NCI-H82 treated with DMSO at 0.1 percent for 48 hours (cell line): ENCODE measurements around the gene HAX1.
A peak's percentile ranks its signal among the peaks of the same experiment; 100 is the strongest.
"Not testable (repeated sequence)": the region's sequence is repeated elsewhere in the genome, so short reads cannot be mapped to it uniquely, and the experiment has no call there.

Experiments used
- DNase-seq: peaks from one replicate; lab custom pipeline; 2025; ENCODE audit not compliant: unreplicated experiment; lab: John Stamatoyannopoulos, UW

HAX1 gene

DNA sequence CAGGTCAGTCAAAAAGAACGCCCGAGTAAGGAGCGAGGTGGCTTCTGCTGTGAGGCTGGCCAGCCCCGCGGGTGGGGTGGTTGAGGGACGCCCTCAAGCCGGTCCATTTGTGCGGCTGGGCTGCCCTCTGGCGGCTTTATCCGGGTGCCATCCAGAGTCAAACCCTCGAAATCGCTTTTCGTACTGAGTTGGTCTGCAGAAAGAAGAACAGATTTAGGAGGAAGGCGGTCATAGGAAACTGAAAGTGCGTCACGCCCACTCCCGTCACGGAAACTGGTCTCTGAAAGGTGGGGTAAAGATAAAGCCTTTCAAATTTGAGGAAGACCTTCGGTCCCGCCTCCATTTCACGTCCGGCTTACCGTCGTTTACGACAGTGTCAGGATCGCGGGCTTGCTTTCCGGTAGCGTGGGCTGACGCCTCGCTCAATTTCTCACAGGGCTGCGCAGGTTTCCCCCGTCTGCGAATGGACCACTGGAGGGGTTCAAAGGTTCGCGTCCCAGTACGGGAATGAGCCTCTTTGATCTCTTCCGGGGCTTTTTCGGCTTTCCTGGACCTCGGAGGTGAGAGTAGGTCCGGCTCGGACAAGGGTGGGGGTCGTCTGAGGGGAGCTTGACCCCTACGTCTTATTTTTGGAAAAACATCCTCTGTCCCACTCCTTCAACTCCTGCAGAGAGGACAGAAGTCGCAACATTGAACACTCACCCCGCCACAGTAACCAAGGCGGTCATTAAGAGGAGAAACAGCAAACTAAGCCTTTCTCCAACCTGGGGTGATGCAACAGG lies at the start of gene HAX1:
Gene HAX1, plus strand, starts transcription at position 413 of the 782 bp plus-strand sequence. Its CDS starts 95 bp downstream, at position 508.
- DNase-seq = peak; percentile 90

- no peak for DNase-seq
These were observed 49.5 kb upstream of the HAX1 start for GRCh38 chr1:154222918-154223317.

DNA sequence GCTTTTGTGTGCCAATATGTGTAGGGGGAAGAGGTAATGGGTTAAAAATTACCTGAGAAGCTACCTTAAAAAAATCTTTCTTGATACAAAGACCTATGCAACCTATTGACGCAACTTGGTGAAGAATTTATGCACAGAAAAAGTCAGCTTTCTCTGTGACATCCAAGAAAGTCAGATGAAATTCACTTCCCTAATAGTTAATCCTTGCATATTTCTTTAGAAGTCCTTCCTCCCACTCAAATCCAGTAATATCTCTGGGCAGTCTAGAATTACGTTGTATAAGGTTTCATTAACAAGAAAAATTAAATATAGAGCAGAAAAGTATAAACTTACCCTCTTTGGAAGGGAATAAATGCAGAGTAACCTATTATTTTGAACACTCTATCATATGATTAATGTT lies 48.8 kb upstream of the HAX1 start:
- no peak for DNase-seq

DNA sequence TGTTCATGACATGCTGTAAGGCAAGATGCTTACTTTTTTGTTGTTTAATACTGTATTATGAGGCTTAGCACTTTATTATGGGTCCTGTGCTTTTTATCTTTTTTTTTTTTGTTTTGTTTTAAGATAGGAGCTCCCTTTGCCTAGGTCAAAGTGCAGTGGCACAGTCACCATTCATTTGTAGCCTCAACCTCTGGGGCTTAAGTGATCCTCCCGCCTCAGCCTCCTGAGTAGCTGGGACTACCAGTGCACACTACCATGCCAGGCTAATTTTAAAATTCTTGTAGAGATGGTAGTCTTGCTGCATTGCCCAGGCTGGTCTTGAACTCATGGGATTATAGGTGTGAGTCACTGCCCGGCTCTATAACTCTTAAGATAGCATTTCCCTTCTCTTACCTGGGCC lies 47.1 kb upstream of the HAX1 start:
- DNase-seq = no peak

DNA sequence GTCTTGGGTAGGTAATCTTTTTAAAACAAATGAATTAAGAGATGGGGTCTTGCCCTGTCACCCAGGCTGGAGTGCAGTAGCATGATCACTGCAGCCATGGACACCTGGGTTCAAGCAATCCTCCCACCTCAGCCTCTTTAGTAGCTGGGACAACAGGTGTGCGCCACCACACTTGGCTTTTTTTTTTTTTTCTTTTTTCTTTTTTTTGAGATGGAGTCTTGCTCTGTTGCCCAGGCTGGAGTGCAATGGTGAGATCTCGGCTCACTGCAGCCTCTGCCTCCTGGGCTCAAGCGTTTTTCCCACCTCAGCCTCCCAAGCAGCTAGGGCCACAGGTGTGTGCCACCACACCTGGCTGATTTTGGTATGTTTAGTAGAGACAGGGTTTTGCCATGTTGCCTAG lies 41.3 kb upstream of the HAX1 start:
- not testable (repeated sequence) for DNase-seq

DNA sequence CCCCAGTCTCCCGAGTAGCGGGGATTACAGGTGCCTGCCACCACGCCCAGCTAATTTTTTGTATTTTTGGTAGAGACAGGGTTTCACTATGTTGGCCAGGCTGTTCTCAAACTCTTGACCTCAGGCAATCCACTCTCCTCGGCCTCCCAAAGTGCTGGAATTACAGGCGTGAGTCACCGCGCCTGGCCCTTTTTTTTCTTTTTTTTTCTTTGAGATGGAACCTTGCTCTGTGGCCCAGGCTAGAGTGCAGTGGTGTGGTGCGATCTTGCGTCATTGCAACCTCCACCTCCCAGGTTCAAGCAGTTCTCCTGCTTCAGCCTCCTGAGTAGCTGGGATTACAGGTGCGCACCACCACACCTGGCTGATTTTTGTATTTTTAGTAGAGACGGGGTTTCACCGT lies 39.3 kb upstream of the HAX1 start:
- not testable (repeated sequence) for DNase-seq

- no peak for DNase-seq
These were observed 35.6 kb upstream of the HAX1 start for GRCh38 chr1:154236855-154237254.

GRCh38 chr1:154237435-154237834 lies 35.0 kb upstream of the HAX1 start:
- DNase-seq = no peak

- no peak for DNase-seq
These were observed 34.4 kb upstream of the HAX1 start for GRCh38 chr1:154237880-154238506.

GRCh38 chr1:154239491-154239890 lies 32.9 kb upstream of the HAX1 start:
- no peak for DNase-seq

DNA sequence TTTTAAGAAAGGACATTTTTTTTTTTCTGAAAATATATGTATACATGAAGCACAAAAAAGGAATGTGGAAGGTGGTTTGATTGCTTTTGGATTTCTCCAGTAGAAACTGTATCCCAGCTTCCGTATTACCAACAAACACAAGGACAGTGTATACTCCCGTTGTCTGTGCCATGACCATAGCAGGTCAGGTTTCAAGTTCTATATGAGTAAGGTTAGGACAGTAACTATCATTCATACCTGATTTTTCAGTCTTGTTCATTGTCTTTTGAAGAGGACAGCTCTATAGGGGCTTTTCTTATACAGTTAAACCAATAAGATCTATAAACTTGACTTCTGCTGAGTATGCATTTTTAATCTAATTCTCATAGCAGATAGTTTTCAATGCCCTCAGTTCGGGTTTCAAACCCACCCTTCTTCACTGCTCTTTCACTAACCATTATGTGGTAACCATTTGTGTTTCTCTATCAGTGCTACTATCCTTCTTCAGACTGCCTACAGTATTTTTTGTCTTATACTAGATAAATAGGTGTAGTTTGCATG lies 32.1 kb upstream of the HAX1 start:
- DNase-seq = no peak

- DNase-seq = no peak
These were observed 30.6 kb upstream of the HAX1 start for GRCh38 chr1:154241703-154242351.

- DNase-seq = no peak
These were observed 18.8 kb upstream of the HAX1 start for GRCh38 chr1:154253671-154254070.

GRCh38 chr1:154256686-154257085 lies 15.7 kb upstream of the HAX1 start:
- no peak for DNase-seq

GRCh38 chr1:154258784-154259183 lies 13.6 kb upstream of the HAX1 start:
- DNase-seq = no peak

- no peak for DNase-seq
These were observed 12.3 kb upstream of the HAX1 start for GRCh38 chr1:154260127-154260526.

- no peak for DNase-seq
These were observed 8.7 kb upstream of the HAX1 start for GRCh38 chr1:154263465-154264332.

GRCh38 chr1:154264454-154264853 lies 8.0 kb upstream of the HAX1 start:
- DNase-seq = no peak

DNA sequence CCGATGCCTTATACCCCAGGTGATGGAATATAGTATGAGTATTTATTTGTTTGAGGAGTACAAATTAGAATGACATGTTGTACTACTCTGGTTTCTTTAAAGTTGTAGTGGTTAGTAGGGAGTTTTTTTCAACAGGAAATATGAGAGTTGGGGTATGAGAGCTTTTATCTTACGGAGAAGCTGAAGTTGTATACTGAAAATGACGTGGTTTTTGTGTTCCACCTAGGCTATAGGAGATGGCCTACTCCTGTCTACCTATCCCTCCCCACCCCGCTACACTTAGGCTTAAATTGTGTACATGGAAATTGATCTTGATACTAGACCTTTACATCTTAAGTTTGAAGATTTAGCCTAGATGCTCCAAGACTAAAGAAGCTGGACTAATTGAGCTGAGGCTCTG lies 6.8 kb upstream of the HAX1 start:
- DNase-seq = no peak

DNA sequence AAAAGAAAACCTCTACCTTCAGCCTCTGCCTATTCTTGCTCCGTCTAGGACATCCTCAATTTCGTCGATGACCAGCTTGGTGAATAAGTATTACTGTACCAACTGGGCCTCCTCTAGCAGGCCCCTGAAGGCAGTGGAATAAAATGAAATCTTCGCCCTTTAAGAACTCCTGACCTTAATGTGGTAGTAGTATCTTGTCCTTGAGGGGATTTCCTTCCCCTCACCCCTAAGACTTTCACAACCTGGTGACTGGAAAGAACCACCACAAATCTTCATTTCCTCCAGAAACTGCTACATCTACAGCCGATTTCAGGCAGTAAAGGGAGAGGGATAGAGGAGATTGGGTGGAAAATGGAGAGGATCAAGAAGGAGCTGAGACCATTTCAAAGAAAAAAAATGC lies 1.6 kb upstream of the HAX1 start:
- DNase-seq = no peak

DNA sequence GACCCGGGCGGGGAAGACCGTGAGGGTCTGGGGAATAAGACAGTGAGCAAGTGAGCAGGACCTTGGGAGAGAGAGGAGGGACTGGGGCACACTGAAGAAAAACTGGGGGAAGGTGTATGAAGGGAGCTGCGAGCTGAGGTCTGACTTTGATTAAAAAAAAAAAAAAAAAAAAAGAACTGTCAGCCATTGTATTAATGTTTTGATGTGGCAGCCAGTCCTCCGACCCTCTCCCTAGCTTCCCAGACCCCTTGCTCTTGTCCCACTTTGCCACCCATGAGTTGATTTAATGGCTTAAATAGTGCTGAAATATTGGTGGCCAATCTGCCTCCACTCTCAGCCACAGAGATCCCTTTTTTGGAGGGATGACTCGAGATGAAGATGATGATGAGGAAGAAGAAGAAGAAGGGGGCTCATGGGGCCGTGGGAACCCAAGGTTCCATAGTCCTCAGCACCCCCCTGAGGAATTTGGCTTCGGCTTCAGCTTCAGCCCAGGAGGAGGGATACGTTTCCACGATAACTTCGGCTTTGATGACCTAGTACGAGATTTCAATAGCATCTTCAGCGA lies 652 bp downstream of the HAX1 start:
- DNase-seq = no peak
